GM19463 (cell line): Measurements from ENCODE around the gene ZNF827.
A peak's percentile ranks its signal among the peaks of the same experiment; 100 is the strongest.
"Not testable (repeated sequence)": the region's sequence is repeated elsewhere in the genome, so short reads cannot be mapped to it uniquely, and the experiment has no call there.

Experiments
- ATAC-seq: cut with Tn5 transposase; IDR thresholded peaks from one replicate; pipeline ENCODE4 v1.9.1; 2021; ENCODE audit warnings: mild to moderate bottlenecking, moderate library complexity; ENCODE audit not compliant: unreplicated experiment

The ZNF827 gene

DNA sequence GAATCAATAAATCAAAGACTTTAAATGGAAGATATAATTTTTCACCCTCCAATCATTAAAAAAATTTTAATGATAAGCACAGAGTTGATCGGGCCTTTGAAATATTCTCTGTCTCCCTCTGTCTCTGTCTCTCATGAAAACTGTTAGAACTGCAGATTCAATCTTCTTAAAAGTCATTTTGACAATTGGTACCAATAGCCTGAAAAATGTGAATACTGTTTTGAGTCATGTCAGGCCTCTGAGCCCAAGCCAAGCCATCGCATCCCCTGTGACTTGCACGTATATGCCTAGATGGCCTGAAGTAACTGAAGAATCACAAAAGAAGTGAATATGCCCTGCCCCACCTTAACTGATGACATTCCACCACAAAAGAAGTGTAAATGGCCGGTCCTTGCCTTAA is 106.2 kb downstream of the ZNF827 start:
- ATAC-seq, result not testable (repeated sequence)

DNA sequence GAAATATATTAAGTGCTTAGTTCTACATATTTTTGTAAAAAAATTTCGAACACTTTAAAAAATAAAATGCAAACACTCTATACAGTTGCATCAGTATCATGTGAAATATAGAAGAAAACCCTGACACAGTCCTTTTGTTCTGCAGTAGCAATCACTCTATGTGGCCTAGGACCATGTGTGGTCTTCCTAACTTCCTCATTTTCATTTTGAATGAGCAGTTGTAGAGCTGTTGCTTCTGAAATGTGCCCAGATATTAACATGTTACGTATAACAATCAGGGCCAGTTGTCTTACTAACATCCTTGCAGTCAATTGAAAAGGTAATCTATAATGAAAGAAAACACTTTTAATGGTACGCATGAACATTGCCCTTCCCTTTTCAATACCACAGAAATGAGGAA is 107.9 kb downstream of the ZNF827 start:
- ATAC-seq, result peak; percentile 51

DNA sequence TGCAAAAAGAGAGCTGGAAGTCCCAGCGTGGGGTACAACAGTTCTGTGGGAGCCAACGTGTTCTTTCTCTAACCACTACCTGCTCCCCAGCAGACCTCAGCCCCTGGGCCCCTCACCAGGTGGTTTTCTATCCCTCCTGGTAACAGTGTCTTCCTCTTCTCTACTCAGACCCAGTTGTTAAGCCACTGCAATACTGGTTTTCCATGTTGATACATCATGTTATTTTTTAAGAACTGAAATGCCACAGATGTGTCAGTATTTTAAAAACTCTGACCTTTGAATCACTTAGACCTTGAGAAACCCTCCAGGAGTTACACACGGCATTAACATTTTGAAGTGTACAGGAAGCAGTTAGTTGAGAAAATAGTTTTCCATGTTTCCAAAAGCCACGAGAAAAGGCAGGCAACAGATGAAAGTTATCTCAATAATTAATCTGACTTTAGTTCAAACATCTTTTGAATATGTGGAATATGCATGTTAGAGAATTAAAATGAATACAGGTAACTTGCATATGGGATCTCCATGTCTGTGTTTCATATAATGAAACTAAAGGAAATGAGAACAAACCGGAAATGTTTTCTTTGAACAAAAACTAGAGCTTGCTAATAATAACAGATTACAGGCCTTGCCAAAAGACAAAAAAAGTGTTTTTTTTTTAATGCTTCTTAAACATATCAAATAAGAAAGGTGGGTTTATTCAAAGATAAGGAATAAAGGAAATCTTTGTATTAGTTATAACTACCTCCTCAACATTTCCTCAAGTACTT is 108.8 kb downstream of the ZNF827 start:
- peak; percentile 39 for ATAC-seq

DNA sequence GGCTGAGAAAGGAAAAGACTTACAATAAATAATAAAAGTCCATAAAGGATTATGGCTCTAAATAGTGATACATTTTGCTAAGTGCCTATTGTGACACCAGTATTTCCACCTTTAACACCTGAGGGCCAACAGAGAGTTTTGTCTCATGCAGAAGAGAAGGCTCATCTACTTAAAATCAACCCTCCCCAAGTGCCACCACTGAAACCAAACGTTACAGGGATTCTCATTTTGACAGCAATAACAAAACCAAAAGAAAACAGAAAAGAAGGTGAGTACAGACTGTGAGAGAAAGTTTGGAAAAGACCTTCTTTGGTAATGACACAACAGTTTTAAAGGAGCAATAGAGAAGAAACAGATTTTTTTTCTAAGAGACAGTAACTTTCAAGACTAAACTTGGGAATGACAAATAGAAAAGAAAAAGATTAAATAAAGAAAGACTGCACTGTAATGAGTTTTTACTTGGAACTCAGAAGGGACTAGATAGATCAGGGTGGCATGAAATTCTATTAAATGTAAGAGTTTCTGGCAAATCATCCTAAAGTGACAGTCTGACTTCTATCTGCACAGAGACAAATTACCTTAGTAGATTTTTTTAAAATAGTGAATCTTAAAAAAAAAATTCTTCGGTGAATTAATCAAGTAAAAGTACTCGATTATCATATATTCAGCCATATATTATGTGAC is 109.7 kb downstream of the ZNF827 start:
- ATAC-seq, result peak; percentile 72

DNA sequence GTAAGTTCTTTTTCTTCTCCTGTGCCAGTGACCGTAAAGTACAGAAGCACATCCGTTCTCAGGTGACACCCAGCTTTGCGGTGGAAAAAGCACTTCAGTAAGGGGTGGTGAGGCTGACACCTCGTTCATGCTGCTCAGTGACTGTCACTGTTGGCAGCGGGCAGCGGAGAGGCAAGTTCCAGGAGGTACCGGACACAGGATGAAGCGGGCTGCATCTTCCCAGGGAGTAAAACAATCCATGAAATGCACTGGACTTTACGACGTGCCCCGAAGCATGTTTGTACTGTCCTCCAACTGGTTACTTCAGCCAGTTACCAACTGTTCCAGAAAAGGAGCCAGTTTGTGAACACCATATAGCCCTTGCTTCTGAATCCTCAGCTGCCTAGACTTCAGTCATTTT is 110.7 kb downstream of the ZNF827 start:
- ATAC-seq, result no peak

DNA sequence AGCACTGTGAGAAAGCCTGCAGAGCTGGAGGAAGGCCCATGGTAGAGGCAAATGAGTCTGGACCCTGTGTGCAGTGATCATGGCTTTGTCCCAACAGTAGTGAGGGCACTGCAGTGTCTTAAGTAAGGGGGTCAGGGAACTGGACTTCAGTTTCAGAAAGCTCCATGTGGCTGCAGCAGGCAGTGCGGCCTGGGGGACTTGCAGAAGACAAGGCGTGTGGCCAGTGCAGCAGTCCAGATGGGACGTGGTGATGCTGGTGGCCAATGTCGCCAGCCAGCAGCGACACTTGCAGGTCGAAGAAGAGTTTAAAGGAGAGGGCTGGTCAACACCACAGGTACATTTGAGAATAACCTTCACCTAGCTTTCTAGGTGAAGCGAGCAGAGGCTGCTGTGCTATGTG is 113.4 kb downstream of the ZNF827 start:
- ATAC-seq, result no peak

DNA sequence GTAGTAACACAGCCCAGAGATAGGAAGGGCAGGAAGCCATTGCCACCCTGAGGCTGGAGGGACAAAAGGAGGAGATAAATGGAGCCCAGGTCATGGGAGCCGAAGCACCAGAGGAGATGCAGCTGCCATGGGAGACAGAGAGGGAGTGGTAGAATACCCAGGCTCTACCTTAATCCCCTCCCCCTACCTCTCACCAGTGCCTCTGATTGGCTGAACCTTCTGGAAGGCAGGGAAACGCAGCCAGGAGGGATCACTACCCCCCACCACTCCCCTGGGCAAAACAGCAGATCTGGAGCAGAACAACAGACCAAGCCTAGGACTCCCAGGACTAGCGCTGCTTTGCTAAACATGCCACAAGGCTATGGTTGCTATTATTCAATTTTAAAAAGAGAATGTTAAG is 114.2 kb downstream of the ZNF827 start:
- no peak for ATAC-seq

DNA sequence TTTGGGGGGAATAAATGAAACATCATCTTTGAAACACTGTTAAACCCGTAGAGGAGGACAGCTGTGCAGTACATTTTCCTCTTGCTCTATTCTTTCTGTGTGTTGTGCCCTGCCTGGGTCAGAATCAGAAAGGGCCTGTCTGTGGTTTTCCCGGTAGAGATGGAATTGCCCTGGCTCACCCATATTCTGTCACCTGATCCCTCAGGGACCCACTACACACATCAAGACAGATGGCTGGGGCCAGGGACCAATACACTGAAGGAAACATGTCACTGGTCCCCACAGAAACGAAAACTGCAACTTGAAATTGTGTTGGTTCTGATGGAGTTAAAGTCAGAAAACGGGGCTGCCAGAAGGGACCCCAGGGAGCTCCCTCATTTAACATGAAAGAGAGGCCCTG is 114.9 kb downstream of the ZNF827 start:
- peak; percentile 50 for ATAC-seq

DNA sequence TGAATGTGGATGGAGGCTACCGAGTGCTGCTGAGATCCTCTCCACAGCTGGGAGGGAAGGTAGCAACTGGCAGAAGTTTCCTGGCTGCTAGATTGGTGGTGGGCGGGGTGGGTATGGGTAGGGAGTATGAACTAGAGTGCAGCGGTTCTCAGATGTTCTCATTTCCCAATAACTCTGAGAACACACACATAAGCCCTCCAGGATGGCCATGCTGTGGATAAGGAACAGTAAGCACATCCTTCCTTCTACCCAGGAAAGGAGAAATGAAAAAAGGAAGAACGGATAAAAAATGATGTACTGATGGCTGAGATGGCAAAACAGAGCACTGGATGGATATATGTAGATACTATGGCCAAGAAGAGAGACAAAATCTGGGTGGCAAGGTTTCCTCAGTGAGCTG is 116.0 kb downstream of the ZNF827 start:
- no peak for ATAC-seq

DNA sequence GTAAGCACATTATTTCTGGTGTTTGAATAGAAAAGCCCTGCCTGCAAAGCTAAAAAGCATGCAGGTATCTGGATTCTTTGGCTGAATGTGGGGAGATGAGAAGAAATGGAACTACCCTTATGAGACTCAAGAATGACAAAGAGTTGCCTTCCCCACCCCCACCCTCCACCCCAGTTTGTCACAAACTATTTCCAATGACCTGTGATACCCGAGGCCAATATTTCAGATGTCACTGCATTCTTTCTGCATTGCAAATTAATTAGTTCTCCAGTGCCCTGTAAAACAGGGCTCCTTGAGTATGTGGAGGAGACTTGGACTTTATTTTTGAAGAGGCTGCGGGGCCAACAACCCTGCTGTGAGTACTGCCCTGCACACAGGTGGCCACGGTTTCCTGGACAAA is 116.4 kb downstream of the ZNF827 start:
- ATAC-seq, result no peak

DNA sequence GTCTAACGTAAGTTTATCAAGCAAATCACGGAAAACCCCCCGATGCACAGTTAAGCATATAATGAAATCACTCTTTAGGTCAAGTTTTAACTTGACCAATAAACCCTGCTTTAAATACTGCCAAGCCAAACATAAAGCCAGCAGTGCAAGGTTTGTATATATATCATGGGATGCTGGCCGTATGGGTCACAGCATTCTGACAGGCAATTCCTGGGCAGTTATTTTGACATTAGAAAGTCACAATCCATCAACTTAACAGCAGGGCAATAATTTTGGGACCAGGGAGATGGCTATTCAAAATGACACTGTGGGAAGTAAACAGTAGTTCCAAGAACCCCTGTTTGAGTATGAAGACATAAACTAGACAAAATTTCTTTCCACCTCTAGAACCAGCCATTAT is 116.9 kb downstream of the ZNF827 start:
- no peak for ATAC-seq

DNA sequence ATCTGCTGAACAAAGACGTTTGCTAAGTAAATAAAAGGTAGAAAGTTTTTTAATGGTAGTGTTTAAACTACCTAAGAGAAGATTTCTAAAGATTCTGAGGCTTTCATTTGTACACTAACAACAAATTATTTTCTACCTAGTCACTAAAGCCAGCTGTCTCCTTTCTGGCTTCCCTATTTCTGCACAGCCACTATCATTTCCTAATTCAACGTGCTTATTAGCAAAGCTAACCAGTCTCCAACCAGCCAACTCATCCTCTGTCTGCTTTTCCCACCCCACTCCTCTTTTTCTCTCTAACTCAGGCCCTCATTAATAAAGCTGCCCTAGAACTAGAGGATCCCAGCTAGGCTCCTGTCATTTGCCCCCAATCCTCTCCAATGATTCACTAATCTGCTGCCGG is 118.2 kb downstream of the ZNF827 start:
- no peak for ATAC-seq

DNA sequence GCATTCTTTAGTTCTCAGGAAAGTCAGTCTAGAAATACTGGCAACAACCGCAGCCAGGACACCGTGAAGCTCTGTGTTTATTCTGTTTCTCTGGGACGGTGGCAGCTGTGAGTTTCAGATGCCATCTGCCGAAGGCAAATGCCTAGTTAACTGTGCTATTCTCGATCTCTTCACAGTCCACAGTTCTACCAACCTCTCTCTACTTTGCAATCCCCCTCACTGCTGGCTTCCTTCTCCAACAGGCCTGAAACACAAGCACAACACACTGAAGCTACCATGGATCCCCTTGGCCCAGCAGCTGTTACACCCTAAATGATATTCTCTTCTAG is 118.8 kb downstream of the ZNF827 start:
- ATAC-seq, result peak; percentile 55

DNA sequence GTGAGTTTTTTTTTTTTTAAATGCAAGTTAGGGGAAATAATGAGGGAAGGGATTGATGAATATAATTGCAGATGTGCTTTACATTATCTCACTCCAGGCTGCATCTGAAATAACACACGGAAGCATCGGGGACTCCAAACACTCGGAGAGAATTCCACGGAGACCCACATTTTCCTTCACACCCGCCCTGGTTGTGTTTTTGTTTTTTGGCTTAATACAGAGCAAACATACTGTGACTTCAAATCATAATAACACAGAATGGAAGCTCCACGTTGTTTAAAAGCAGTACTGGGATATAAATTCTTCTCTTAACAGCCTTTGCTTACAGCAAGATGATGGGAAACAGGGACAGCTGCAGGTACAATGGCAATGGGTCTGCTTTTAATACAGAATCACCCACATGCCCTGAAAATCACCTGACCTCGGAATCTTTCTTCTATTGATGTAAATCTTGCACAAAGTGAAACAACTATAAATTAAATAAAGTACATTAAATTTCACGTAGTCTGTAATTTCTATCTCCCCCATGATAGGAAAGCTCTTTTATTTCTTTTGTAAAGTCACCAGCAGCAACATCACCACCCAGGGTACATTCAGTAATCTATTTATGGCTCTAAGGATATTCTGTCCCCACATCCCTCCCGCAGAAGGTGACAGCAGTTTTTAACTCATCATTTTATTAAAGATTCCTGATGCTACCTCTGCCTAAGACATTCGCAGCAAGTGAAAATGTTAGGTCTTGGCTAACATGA is 119.3 kb downstream of the ZNF827 start:
- no peak for ATAC-seq

DNA sequence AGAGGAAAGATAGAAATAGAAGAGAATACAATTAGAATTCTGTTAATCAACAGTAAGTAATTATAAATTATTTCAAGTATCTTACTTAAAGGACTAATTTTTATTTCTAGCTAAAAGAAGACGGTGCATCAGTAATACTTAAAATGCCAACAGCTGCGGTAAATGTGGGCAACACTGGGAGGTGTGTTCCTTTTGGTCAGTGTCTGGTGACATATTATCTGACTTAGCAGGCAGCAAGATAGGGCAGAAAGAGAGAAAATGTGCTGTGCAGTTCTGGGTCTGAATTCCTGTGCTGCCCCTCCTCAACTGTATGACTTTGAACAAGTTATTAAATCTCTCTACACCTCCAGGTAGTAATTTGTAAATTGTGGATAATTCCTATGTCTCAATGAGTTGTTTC is 120.6 kb downstream of the ZNF827 start:
- ATAC-seq, result no peak

DNA sequence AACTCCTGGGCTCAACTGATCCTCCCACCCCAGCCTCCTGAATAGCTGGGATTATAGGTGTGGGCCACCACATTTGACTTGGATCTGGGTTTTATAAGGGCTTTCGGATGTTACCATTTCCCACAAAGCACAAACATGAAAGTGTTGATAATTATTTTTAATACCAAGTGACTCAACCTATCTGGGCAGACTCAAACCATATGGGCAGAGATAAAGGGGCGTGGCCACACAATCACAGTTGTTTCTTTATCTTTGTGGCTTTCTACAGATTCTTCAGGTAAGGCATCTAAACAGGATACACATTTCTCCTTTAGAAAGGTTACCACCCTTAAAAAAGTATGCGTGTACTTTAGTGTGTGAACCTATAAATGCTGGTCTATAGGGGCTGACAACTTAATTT is 122.5 kb downstream of the ZNF827 start:
- ATAC-seq, result no peak

DNA sequence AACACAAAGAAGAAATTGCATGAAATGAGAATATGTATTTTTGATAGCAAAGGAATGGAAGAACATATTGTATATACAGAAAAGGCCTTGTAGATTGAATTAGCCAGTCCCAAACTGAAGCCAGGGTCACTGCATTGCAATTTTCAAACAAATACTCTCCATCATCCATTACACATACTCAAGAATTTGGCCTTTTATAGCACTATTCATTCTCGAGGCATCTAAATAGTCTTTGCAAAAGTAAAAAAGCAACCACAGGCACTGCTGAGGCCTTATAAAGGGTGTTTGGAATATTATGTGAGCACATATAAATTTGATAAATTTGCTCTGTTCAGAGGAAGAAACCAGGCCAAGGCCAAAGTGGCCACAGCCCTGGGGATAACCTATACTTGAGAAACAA is 123.0 kb downstream of the ZNF827 start:
- ATAC-seq, result no peak

DNA sequence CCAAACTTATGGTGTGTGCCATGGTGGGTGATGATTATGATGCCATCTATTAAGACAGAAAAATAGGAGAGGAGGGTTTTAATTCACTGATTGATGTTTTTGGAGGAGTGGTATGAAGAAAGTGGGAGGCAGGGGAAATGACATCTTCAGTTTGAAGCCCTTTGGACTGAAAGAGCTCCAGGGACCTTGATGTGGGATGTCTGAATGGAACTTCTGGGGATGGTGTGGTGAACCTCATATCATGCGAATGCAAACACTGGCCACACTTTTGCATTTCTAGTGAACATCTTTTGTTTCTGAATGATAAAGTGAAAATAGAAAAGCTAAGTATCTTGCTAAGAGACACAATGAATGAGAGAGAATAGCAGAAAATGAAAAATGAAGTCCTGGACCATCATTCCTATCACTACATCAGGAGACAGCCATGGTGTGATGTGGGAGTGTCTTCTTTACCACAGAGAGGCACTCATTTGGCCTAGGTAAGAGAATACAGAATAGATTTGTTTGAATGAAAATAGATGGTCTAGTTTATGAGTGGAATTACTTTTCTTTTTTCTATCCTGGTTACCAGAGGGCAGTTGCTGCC is 123.5 kb downstream of the ZNF827 start:
- ATAC-seq, result no peak

DNA sequence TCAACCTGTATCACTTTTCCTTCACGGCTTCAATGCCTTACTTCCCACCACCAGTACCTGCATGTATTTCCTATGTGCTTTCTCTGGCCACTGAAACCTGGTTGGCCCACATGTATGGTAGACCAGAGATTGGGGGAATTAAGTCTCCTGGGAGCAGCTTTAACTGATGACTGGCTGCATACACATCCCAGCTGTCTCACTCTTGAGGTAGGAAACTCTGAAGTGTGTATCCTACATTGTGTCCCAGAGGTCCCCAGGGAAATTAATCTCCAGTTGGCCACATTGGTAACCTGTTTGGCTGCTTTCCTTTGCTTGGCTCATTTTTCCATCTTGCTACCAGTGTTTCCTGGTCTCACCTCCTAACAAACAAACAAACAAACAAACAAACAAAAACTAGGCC is 124.4 kb downstream of the ZNF827 start:
- ATAC-seq, result no peak

DNA sequence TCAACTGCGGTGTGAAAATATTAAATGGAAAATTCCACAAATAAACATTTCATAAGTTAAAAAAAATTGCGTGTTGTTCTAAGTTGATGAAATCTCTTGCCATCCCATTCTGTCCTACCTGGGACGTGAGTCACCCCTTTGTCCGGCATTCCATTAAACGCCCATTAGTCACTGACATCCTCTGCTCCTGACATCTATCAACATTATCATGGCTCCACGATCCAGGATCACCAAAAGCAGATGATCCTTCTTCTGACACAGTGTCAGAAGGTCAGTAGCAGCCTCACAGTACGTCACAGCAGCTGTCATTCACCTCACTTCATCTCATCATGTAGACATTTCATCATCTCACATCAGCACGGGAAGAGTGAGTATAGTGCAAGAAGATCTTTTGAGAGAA is 125.7 kb downstream of the ZNF827 start:
- no peak for ATAC-seq

DNA sequence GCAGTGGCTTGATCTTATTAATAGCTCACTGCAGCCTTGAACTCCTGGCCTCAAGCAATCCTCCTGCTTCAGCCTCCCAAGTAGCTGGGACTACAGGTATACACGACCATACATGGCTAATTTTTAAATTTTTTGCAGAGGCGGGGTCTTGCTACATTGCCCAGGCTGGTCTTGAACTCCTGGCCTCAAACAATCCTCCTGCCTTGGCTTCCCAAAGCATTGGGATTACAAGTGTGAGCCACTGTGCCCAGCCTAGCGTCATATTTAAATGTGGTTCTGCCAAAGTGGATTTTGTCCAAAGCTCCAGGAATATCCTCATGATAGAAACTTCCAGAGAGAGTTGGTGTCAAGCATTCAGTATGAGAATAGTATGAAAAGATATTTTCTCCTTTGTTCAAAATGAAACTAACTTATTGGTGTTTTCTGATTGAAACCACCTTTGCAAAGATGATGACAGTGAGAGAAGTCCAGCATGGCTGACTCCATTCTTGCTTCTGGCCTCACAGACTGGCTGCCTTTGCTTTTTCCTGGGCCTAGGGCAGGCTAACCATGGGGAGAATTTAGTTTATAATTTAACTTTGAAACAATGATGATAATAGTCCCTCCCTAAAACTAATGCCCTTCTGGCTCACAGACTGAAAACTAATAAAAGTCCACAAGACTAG is 129.6 kb downstream of the ZNF827 start:
- peak; percentile 7 for ATAC-seq
